ENCODE data around the gene DOCK11.
A peak's percentile ranks its signal among the peaks of the same experiment; 100 is the strongest.
"Not testable (repeated sequence)": the region's sequence is repeated elsewhere in the genome, so short reads cannot be mapped to it uniquely, and the experiment has no call there.

DOCK11 gene

GRCh38 chrX:118565853-118566252, 70.2 kb downstream of the DOCK11 start:
- FAIRE-seq, result no peak

DNA sequence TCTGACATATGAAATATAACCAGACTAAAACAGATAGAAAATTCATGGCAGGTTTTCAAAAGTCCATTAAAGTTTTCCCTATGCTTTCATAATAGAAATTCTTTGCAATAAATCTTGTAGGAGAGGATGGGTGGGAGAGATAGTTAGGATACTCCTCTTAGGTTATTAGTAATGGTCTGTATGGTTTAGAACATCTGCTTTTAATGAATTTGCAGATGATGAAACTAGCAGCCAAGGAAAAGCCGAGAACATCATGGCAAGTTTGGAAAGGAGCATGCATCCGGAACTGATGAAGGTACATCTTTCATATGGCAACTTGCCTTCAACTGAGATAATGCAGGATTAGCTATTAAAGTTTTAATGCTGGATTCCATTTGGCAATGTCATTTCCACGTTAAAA, 70.7 kb downstream of the DOCK11 start:
- DNase-seq (ENCODE audit: insufficient read length, low spot score), result no peak
- FAIRE-seq, result no peak

More at GRCh38 chrX:118565853-118566252, 70.2 kb downstream of the DOCK11 start:
- DNase-seq (ENCODE audit: insufficient read length, low spot score), result no peak

DNA sequence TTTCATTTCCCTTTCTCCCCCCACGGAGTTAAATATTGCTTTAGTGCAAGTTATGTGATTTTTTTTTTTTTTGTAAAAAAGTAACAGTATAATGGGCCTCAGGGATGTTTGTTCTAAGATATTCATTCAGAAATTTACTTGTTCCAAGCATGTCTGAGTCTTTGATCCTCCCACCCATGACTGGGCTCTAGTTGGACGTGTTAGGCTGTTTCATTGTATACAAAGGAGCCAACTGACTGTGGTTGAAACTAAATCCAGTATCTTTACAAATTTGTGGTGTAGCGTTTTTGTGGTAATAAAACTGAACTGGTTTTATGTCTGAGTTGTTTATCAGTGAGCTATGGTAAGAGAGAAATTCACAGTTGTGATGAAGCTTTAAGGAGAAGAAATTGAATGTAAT, 74.1 kb downstream of the DOCK11 start:
- DNase-seq (ENCODE audit: insufficient read length, low spot score) (no peak), FAIRE-seq (no peak)

DNA sequence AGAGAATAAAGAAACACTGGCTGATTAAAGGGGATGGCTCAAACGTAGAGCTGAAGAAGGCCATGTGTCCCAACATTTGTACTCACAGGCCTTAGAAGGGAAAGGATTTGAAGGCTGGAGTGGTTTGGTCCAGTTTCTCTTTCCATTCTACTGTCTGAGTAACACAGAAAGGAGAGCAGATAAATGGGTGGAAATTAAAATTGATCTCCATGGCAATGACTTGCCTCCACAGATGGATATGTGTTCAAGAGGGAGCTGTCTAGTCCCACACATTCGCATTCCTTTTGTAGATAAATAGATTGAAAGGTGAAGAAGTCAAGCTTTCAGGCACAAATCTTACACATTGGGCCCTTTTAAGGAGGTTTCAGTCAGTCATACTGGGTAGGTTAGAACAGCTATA, 74.6 kb downstream of the DOCK11 start:
- no peak for DNase-seq (ENCODE audit: insufficient read length, low spot score)
- FAIRE-seq, result no peak

DNA sequence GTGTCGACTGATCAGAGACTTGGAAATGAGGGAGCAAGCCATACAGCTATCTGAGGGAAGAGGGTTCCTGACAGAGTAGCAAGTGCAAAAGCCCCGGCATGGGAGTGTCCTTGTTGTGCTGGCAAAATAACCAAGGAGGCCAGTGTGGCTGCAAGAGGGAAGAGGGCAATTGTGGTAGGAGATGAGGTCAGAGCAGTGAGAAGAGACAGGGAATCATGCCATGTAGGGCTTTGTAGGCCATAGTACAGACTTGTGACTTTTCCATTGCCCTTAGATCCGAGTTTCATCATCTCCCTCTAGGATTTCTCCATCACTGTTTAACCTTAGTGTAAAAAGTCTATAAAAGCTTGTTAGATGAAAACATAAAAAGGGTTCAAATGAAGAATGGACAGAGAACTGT, 76.2 kb downstream of the DOCK11 start:
- no peak for FAIRE-seq
- DNase-seq (ENCODE audit: insufficient read length, low spot score), result no peak

GRCh38 chrX:118574666-118575065, 79.1 kb downstream of the DOCK11 start:
- DNase-seq (ENCODE audit: insufficient read length, low spot score) (no peak), FAIRE-seq (no peak)

- FAIRE-seq (no peak), DNase-seq (ENCODE audit: insufficient read length, low spot score) (no peak)
Observed at GRCh38 chrX:118577041-118577440, 81.4 kb downstream of the DOCK11 start.

- FAIRE-seq (no peak), DNase-seq (ENCODE audit: insufficient read length, low spot score) (no peak)
Observed at GRCh38 chrX:118579417-118579816, 83.8 kb downstream of the DOCK11 start.

DNA sequence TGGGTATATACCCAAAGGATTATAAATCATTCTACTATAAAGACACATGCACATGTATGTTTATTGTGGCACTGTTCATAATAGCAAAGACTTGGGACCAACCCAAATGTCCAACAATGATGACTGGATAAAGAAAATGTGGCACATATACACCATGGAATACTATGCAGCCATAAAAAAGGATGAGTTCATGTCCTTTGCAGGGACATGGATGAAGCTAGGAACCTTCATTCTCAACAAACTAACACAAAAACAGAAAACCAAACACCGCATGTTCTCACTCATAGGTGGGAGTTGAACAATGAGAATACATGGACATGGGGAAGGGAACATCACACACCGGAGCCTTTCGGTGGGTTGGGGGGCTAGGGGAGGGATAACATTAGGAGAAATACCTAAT, 87.3 kb downstream of the DOCK11 start:
- FAIRE-seq; DNase-seq (ENCODE audit: insufficient read length, low spot score): not testable (repeated sequence)

- DNase-seq (ENCODE audit: insufficient read length, low spot score), result no peak
Observed at GRCh38 chrX:118583781-118584180, 88.2 kb downstream of the DOCK11 start.

DNA sequence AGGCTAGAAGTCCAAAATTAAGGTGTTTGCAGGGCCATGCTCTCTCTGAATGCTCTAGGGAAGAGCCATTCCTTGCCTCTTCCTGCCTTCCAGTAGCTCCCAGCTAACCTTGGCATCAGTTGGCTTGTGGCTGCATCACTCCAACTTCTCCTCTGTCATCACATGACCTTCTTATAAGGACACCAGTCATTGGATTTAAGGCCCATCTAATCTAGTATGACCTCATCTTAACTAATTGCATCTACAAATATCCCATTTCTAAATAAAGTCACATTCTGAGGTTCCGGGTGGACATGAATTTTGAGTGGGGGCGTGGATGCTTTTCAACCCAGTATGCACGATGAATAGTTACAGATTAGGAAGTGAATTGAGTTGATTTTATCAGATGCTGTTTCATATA, 89.7 kb downstream of the DOCK11 start:
- no peak for FAIRE-seq
- DNase-seq (ENCODE audit: insufficient read length, low spot score), result no peak

More at GRCh38 chrX:118583781-118584180, 88.2 kb downstream of the DOCK11 start:
- FAIRE-seq, result no peak

- FAIRE-seq; DNase-seq (ENCODE audit: insufficient read length, low spot score): not testable (repeated sequence)
Observed at GRCh38 chrX:118586206-118586605, 90.6 kb downstream of the DOCK11 start.

DNA sequence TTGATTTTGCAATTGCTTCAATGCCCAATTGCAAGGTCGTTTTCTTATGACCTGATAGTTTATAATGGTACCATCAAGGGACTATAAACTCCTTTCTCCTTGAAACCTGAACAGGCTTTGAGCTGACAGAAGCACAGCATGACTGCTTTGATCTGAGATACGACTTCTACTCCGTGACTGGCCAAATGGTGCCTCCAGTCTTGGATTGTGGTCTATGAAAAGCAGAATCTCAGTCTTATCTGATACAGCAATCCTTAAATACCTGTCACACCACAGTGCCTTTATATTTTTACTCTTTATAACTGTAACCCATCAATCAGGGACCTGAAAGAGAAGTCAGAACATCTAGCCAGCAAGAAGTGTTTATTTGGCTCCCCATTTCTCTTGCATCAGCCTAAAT, 93.1 kb downstream of the DOCK11 start:
- DNase-seq (ENCODE audit: insufficient read length, low spot score) (no peak), FAIRE-seq (no peak)

GRCh38 chrX:118589227-118589626, 93.6 kb downstream of the DOCK11 start:
- DNase-seq (ENCODE audit: insufficient read length, low spot score), result no peak
- FAIRE-seq, result no peak

DNA sequence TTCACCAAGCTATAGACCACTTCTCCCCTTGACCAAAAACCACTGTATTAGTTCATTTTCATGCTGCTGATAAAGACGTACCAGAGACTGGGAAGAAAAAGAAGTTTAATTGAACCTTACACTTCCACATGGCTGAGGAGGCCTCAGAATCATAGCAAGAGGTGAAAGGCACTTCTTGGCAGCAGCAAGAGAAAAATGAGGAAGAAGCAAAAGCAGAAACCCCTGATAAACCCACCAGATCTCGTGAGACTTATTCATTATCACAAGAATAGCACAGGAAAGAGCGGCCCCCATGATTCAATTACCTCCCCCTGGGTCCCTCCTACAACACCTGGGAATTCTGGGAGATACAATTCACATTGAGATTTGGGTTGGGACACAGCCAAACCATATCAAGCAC, 97.8 kb downstream of the DOCK11 start:
- FAIRE-seq, result no peak
- DNase-seq (ENCODE audit: insufficient read length, low spot score), result no peak

DNA sequence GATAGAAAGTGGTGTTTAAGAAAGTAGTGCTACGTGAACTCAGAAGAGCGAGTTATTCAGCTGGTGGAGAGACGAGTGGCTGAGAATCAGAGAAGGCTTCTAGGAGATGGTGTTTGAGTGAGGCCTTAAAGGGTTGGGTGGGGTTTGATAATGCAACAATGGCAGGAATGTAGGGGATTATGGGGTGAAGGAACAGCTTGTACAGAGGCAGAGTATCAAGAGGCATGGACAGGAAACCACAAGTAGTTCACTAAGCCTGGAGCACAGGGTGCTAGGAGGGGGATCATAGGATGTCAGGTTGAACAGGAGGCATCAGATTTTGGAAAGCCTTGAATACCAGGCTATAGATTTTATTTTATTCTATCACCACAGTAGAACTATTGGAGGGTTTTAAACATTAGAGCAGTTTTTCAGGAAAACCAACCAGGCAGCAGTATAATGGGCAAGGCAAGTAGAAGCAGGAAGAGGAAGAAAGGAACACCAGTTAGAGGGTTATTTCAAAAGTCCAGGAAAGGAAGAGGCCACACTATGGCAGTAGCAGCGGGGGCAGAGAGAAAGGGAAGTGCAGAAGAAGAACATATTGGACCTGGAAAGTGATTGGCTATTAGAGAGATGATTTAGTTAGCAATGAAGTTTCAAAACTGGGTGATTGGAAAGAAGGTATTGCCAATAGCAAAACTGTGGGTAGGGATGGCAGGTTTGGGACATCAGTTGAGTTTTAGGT, 99.2 kb downstream of the DOCK11 start:
- no peak for FAIRE-seq
- no peak for DNase-seq (ENCODE audit: insufficient read length, low spot score)

DNA sequence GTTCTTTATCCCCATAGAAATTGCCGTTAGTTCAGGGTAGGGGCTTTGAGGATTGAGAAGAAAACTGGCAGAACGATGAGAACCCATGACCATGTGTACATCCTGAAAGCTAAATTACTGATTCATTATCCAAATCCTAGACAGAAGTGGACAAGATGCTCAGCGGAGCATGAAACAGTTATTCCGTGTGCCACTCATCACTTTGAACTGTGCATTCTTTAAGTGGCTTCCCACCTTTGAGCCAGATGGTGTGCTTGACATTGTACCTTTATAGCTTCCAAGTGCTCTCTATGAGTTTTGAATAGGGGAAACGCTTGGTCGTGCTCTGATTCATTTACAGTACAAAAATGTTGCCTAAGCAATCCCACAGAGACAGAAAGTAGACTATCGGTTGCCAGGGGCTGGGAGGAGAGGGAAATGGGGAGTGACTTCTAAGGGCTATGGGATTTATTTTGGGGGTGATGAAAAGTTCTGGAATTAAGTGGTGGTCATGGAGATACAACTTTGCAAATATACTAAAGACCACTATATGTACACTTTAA, 100.0 kb downstream of the DOCK11 start:
- DNase-seq (ENCODE audit: insufficient read length, low spot score) (no peak), FAIRE-seq (no peak)

DNA sequence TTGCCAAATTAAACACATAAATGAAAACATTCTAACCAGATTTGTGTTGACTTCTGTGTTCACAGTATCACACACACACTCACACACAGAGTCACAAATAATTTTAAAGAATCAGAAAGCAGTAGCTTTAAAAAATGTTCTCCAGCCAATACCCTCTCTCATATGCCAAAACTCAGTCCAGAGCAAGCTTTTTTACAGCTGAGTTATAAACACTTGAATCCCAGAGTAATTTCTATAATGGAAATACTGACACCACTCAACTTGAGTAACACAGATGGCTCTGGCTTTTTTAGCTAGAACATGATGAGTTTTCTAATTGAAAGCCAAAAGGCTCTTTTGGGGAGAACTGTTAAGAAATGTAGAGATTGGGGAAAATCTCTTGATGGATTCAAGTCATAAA, 100.8 kb downstream of the DOCK11 start:
- DNase-seq (ENCODE audit: insufficient read length, low spot score) (no peak), FAIRE-seq (no peak)

DNA sequence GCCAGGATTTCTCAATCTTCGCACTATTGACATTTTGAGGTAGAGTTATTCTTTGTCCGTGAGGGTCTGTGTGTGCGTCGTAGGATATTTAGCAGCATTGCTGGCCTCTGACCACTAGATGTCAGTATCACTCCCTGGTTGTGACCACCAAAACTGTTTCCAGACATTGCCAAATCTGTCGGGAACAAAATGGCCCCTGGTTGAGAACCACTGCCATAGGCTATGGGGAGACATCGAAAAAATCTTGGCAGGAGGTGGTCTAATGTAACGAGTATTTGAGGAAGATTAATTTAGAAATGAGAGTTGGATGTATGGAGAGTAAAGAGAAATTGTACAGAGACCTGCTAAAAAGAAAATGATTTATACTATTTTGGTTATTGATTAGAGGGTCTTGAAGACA, 108.4 kb downstream of the DOCK11 start:
- FAIRE-seq (peak; percentile 80), DNase-seq (ENCODE audit: insufficient read length, low spot score) (peak; percentile 10)

- no peak for FAIRE-seq
Observed at GRCh38 chrX:118612290-118612689, 116.7 kb downstream of the DOCK11 start.

DNA sequence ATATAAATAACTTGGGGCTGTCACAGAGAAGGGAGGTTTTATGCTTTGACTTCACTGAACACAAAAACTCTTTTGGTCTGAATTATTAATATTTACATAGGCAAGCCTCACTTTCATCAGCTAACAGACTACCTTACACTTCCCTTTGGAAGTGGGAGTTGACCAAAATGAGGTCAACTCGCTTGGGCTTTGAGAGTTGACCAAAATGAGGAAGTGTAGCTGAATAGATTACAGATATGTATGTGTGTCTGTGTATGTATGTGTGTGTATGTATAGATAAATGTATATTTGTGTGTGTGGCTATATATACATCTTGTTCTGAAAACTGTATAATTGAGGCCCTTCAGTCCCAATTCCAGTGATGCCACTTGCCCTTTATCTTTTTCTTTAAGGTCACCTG, 118.5 kb downstream of the DOCK11 start:
- no peak for FAIRE-seq
- no peak for DNase-seq (ENCODE audit: insufficient read length, low spot score)

More at GRCh38 chrX:118612290-118612689, 116.7 kb downstream of the DOCK11 start:
- no peak for DNase-seq (ENCODE audit: insufficient read length, low spot score)

DNA sequence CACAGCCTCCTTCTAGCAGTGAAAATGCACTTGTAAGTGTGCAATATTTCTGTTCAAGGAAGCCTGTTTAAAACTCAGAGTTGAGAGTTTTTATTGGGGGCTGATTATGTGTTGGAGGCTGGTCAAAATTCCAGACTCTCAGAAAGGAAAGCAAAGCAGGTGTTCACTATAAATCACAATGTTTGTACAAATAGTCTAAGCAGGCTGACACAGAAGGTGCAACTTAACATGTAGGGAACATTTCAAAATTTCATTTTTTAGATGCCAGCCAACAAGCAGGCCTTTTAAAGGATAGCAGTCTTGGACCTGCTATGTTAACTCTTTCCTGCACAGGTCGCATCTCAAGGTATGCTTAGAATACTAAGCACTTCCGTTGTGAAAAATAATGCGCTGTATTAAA, 119.5 kb downstream of the DOCK11 start:
- DNase-seq (ENCODE audit: insufficient read length, low spot score) (no peak), FAIRE-seq (no peak)

Measured in HTR-8/SVneo (cell line).